Neural progenitor cell (in vitro differentiated cells): ENCODE measurements around the gene SERPINE1. TPM values are rescaled to one million over a fixed set of nuclear protein-coding genes. Genes with fewer than 3 reads are reported as not detected.
"Not testable (repeated sequence)": the region's sequence is repeated elsewhere in the genome, so short reads cannot be mapped to it uniquely, and the experiment has no call there.

ENCODE experiments used
- DNase-seq: peaks from one replicate; pipeline ENCODE4 v3.0.0-alpha.2; 2016; ENCODE audit warnings: low spot score
- H2AFZ ChIP-seq: fragments of 200-600 bp; sonication (generic); replicated peaks from 2 replicates; pipeline ENCODE4 v1.6.1; 2016; ENCODE audit warnings: antibody characterized with exemption
- H3F3A ChIP-seq: fragments of 200-600 bp; sonication (generic); 2 replicates; pipeline ENCODE4 v1.6.1; 2016; ENCODE audit warnings: antibody characterized with exemption, low read depth
- H3K27ac ChIP-seq: fragments of 200-600 bp; sonication (generic); 2 replicates; pipeline ENCODE4 v1.5.1; 2016; ENCODE audit warnings: mild to moderate bottlenecking
- H3K27me3 ChIP-seq: fragments of 200-600 bp; sonication (generic); 2 replicates; pipeline ENCODE4 v1.6.1; 2016; ENCODE audit warnings: mild to moderate bottlenecking, moderate library complexity
- H3K36me3 ChIP-seq: fragments of 200-600 bp; sonication (generic); 2 replicates; pipeline ENCODE4 v1.5.1; 2016
- H3K4me1 ChIP-seq: fragments of 200-600 bp; sonication (generic); 2 replicates; pipeline ENCODE4 v1.6.1; 2016; ENCODE audit warnings: mixed run types
- H3K4me2 ChIP-seq: fragments of 200-600 bp; sonication (generic); 2 replicates; pipeline ENCODE4 v1.6.1; 2016
- H3K4me3 ChIP-seq: fragments of 200-600 bp; sonication (generic); 2 replicates; pipeline ENCODE4 v1.5.1; 2016
- H3K79me2 ChIP-seq: fragments of 200-600 bp; sonication (generic); 2 replicates; pipeline ENCODE4 v1.6.1; 2016; ENCODE audit warnings: low read depth
- H3K9ac ChIP-seq: fragments of 200-600 bp; sonication (generic); 2 replicates; pipeline ENCODE4 v1.6.1; 2016
- H3K9me3 ChIP-seq: fragments of 200-600 bp; sonication (generic); 2 replicates; pipeline ENCODE4 v1.5.1; 2016; ENCODE audit warnings: low read depth
- H4K20me1 ChIP-seq: fragments of 200-600 bp; sonication (generic); 2 replicates; pipeline ENCODE4 v1.6.1; 2016; ENCODE audit warnings: low read depth
- H3K27ac Mint-ChIP-seq: 3 replicates; pipeline ENCODE4 v1.8.0; 2021; ENCODE audit warnings: mixed read lengths
- H3K27me3 Mint-ChIP-seq: 2 replicates; pipeline ENCODE4 v1.8.0; 2022; ENCODE audit warnings: low read depth, mild to moderate bottlenecking, inconsistent platforms, moderate library complexity, mixed read lengths; ENCODE audit not compliant: insufficient read depth
- H3K36me3 Mint-ChIP-seq: 3 replicates; pipeline ENCODE4 v1.8.0; 2021; ENCODE audit warnings: mixed read lengths
- H3K4me1 Mint-ChIP-seq: 3 replicates; pipeline ENCODE4 v1.8.0; 2021; ENCODE audit warnings: mixed read lengths
- H3K4me3 Mint-ChIP-seq: 3 replicates; pipeline ENCODE4 v1.8.0; 2021; ENCODE audit warnings: mild to moderate bottlenecking, moderate library complexity, mixed read lengths
- H3K9me3 Mint-ChIP-seq: 3 replicates; pipeline ENCODE4 v1.8.0; 2020; ENCODE audit warnings: mixed read lengths
- EZH2 ChIP-seq: fragments of 200-600 bp; sonication (generic); IDR thresholded peaks from 2 replicates; pipeline ENCODE4 v1.6.1; 2017; ENCODE audit warnings: antibody characterized with exemption, mild to moderate bottlenecking, moderate library complexity
- EZH2phosphoT487 ChIP-seq: fragments of 200-600 bp; sonication (generic); IDR thresholded peaks from 2 replicates; pipeline ENCODE4 v1.6.1; 2017; ENCODE audit warnings: antibody characterized with exemption
- total RNA-seq: library from RNA; depleted of rRNA; stranded (reverse); fragments of >200 nt; gene quantifications from 2 replicates; pipeline ENCODE4 v1.2.3, GENCODE V29; 2015; ENCODE audit warnings: low replicate concordance
- TF ChIP-seq, protein P1 (sequence below): fragments of 200-600 bp; sonication (generic); IDR thresholded peaks from 2 replicates; pipeline ENCODE4 v1.5.1; 2017; ENCODE audit warnings: antibody characterized with exemption, mild to moderate bottlenecking

The SERPINE1 gene
- total RNA-seq, 1 donor from 2014 or later, result not detected

DNA sequence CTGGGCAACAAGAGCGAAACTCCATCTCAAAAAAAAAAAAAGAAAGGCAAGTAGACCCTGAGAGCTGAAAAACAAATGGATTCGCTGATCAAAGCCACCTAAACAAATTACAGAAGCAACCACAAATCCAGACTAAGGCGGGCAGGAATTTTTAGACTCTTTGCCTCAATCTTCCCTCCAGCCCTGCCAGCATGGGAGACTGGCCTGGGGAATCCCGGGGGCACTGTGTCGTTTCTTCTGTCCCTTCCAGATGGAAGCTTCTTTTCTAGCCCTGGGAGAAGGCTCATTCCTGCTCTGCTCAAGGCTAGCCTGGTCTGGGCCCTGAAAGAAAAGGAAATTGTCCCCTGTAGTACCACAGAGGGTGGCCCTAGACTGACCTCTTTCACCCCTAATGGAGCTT, 15.6 kb upstream of the SERPINE1 start:
- Histone ChIP-seq H3K36me3 (no peaks in the 10 kb centered on the region), H4K20me1 (no peaks in the 10 kb centered on the region), H3F3A (no peaks in the 10 kb centered on the region), H3K79me2 (no peaks in the 10 kb centered on the region), H3K4me1 (peaks cover 3% of the 10 kb centered on the region), H2AFZ (no peak overlapping the region), H3K27ac (no peak overlapping the region), H3K27me3 (no peaks in the 10 kb centered on the region), H3K9me3 (no peaks in the 10 kb centered on the region), H3K4me2 (no peak overlapping the region), H3K9ac (no peak overlapping the region), H3K4me3 (no peak overlapping the region)
- Mint-ChIP-seq H3K36me3 (no peaks in the 10 kb centered on the region), H3K4me1 (peaks cover 17% of the 10 kb centered on the region), H3K9me3 (no peaks in the 10 kb centered on the region), H3K4me3 (no peak overlapping the region), H3K27me3 (peaks cover 8% of the 10 kb centered on the region), H3K27ac (no peak overlapping the region)
- DNase-seq, result no peak
- TF ChIP-seq EZH2, result no peak
- TF ChIP-seq EZH2phosphoT487, result no peak

DNA sequence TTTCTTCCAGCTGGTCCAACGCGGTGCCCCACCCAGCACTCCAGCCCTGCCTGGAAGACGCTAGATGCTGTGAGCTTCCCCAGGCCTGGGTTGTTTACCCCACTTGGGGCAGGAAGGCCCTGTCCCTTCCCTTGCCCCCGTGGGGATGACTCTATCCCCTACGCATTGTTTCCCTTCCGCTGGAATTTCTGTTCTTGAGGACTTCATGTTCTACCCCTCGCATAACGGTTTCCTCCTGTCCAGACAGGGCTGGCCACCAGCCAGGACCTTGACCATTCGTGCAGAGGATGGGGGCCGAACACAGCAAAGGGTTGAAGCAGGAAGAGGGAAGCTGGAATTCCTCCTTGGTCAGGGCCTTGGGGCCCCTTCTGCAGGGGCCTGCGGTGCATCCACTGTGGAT, 14.7 kb upstream of the SERPINE1 start:
- Histone ChIP-seq H3K4me1 (peaks cover 3% of the 10 kb centered on the region), H4K20me1 (no peaks in the 10 kb centered on the region), H3F3A (no peaks in the 10 kb centered on the region), H3K9me3 (no peaks in the 10 kb centered on the region), H2AFZ (no peak overlapping the region), H3K27ac (no peak overlapping the region), H3K27me3 (no peaks in the 10 kb centered on the region), H3K4me3 (no peak overlapping the region), H3K9ac (no peak overlapping the region), H3K36me3 (no peaks in the 10 kb centered on the region), H3K79me2 (no peaks in the 10 kb centered on the region), H3K4me2 (no peak overlapping the region)
- no peak for DNase-seq
- no peaks in the 10 kb centered on the region for H3K9me3 Mint-ChIP-seq
- no peaks in the 10 kb centered on the region for H3K36me3 Mint-ChIP-seq
- peaks cover 16% of the 10 kb centered on the region for H3K4me1 Mint-ChIP-seq
- H3K4me3 Mint-ChIP-seq, result no peak overlapping the region
- peaks cover 8% of the 10 kb centered on the region for H3K27me3 Mint-ChIP-seq
- TF ChIP-seq, protein P1, sequence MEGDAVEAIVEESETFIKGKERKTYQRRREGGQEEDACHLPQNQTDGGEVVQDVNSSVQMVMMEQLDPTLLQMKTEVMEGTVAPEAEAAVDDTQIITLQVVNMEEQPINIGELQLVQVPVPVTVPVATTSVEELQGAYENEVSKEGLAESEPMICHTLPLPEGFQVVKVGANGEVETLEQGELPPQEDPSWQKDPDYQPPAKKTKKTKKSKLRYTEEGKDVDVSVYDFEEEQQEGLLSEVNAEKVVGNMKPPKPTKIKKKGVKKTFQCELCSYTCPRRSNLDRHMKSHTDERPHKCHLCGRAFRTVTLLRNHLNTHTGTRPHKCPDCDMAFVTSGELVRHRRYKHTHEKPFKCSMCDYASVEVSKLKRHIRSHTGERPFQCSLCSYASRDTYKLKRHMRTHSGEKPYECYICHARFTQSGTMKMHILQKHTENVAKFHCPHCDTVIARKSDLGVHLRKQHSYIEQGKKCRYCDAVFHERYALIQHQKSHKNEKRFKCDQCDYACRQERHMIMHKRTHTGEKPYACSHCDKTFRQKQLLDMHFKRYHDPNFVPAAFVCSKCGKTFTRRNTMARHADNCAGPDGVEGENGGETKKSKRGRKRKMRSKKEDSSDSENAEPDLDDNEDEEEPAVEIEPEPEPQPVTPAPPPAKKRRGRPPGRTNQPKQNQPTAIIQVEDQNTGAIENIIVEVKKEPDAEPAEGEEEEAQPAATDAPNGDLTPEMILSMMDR, result no peak
- TF ChIP-seq EZH2phosphoT487, result no peak
- no peak for TF ChIP-seq EZH2
- H3K27ac Mint-ChIP-seq, result no peak overlapping the region

DNA sequence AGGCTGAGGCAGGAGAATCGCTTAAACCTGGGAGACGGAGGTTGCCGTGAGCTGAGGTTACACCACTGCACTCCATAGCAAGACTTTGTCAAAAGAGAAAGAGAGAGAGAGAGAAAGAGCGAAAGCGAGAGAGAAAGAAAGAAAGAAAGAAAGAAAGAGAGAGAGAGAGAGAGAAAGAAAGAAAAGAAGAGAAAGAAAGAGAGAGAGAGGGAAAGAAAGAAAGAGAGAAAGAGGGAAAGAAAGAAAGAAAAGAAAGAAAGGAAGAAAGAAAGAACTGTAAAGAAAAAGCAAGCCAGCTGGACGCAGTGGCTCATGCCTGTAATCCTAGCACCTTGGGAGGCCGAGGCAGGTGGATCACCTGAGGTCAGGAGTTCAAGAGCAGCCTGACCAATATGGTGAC, 13.8 kb upstream of the SERPINE1 start:
- not testable (repeated sequence) for DNase-seq, H3K4me3 ChIP-seq, H3F3A ChIP-seq, H3K4me1 ChIP-seq, H3K9me3 Mint-ChIP-seq, H4K20me1 ChIP-seq, H3K27me3 Mint-ChIP-seq, H3K27me3 ChIP-seq, H3K36me3 ChIP-seq, H3K79me2 ChIP-seq, H3K36me3 Mint-ChIP-seq, H3K9me3 ChIP-seq, H3K4me2 ChIP-seq, H3K27ac ChIP-seq, H3K9ac ChIP-seq, H2AFZ ChIP-seq, H3K4me3 Mint-ChIP-seq, H3K27ac Mint-ChIP-seq
- peaks cover 10% of the 10 kb centered on the region for H3K4me1 Mint-ChIP-seq

DNA sequence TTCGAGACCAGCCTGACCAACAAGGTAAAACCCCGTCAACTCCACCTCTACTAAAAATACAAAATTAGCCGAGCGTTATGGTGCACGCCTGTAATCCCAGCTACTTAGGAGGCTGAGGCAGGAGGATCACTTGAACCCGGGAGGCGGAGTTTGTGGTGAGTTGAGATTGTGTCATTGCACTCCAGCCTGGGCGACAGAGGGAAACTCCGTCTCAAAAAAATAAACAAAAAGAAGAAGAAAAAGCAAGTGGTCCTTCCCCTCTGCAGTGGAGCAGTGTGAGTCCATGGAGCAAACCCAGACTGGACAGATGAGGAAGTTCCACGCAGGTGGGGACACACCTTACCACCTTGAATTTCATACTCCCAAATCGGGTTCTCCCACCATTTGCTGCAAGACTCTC, 13.1 kb upstream of the SERPINE1 start:
- Mint-ChIP-seq H3K27me3 (peaks cover 5% of the 10 kb centered on the region), H3K4me1 (peaks cover 5% of the 10 kb centered on the region)
- H3K27ac ChIP-seq, result no peak overlapping the region

More for the DNA sequence above, 13.1 kb upstream of the SERPINE1 start:
- H3K27ac Mint-ChIP-seq, result no peak overlapping the region
- no peaks in the 10 kb centered on the region for H3K9me3 Mint-ChIP-seq
- Histone ChIP-seq H3K9ac (no peak overlapping the region), H4K20me1 (no peaks in the 10 kb centered on the region), H2AFZ (no peak overlapping the region), H3K36me3 (no peaks in the 10 kb centered on the region), H3F3A (no peaks in the 10 kb centered on the region), H3K4me3 (no peak overlapping the region), H3K79me2 (no peaks in the 10 kb centered on the region), H3K9me3 (no peaks in the 10 kb centered on the region), H3K4me1 (no peaks in the 10 kb centered on the region), H3K4me2 (no peak overlapping the region), H3K27me3 (no peaks in the 10 kb centered on the region)
- DNase-seq, result no peak
- TF ChIP-seq, protein P1, result no peak
- TF ChIP-seq EZH2 (no peak), EZH2phosphoT487 (no peak)
- no peaks in the 10 kb centered on the region for H3K36me3 Mint-ChIP-seq
- no peak overlapping the region for H3K4me3 Mint-ChIP-seq
